Mesothelial cell of epicardium (in vitro differentiated cells): ENCODE data around the gene NR5A1. TPM values are rescaled to one million over a fixed set of nuclear protein-coding genes. Genes with fewer than 3 reads are reported as not detected.

Experiments used
- DNase-seq, 2 experiments: peaks; one replicate each; pipeline ENCODE4 v3.0.0; 2021; ENCODE audit warnings: low spot score in 2 of 2; ENCODE audit not compliant: unreplicated experiment in 2 of 2
- H3K27ac Mint-ChIP-seq: 2 replicates; pipeline ENCODE4 v1.8.0; 2021; ENCODE audit warnings: mixed read lengths
- H3K27me3 Mint-ChIP-seq: 2 replicates; pipeline ENCODE4 v1.8.0; 2021; ENCODE audit warnings: low read depth, mixed read lengths
- H3K36me3 Mint-ChIP-seq: 2 replicates; pipeline ENCODE4 v1.8.0; 2021; ENCODE audit warnings: mixed read lengths
- H3K4me1 Mint-ChIP-seq: 2 replicates; pipeline ENCODE4 v1.8.0; 2021; ENCODE audit warnings: mixed read lengths
- H3K4me3 Mint-ChIP-seq: 2 replicates; pipeline ENCODE4 v1.8.0; 2021; ENCODE audit warnings: mild to moderate bottlenecking, moderate library complexity, mixed read lengths
- H3K9me3 Mint-ChIP-seq: 2 replicates; pipeline ENCODE4 v1.8.0; 2021; ENCODE audit warnings: mixed read lengths
- total RNA-seq: library from RNA; stranded (reverse); gene quantifications from 3 replicates; pipeline ENCODE4 v1.2.1, GENCODE V29; 2021
- TF ChIP-seq, protein P1 (sequence below): fragments of 200-600 bp; sonication (generic); IDR thresholded peaks from one replicate; pipeline ENCODE4 v1.5.0; 2021; ENCODE audit warnings: antibody characterized with exemption; ENCODE audit not compliant: unreplicated experiment

The NR5A1 gene
- total RNA-seq, 1 donor from 2014 or later, result 0.25 TPM

DNA sequence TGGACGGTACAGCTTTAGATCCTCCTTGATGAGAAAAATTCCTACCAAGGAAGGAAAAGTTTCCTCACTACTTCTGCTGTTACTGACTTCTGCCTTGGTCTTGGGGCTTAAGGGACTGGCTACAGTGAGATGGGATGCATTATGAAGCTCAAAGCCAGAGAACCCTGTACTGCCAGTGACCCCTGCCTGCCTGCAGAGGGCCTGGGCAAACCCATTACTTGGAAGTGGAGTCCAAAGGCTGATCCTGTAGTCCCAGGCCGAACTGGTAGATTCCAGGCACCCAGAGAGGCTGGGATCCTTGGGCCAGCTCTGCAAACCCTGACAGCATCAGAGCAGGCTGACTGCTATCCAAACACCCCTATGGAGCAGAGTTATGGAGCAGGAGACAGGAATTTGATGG is 25.7 kb upstream of the NR5A1 start:
- no peaks in the 10 kb centered on the region for H3K36me3 Mint-ChIP-seq
- peaks cover 9% of the 10 kb centered on the region for H3K4me1 Mint-ChIP-seq
- no peak overlapping the region for H3K27ac Mint-ChIP-seq
- H3K27me3 Mint-ChIP-seq, result no peaks in the 10 kb centered on the region
- no peak overlapping the region for H3K4me3 Mint-ChIP-seq
- TF ChIP-seq, protein P1, sequence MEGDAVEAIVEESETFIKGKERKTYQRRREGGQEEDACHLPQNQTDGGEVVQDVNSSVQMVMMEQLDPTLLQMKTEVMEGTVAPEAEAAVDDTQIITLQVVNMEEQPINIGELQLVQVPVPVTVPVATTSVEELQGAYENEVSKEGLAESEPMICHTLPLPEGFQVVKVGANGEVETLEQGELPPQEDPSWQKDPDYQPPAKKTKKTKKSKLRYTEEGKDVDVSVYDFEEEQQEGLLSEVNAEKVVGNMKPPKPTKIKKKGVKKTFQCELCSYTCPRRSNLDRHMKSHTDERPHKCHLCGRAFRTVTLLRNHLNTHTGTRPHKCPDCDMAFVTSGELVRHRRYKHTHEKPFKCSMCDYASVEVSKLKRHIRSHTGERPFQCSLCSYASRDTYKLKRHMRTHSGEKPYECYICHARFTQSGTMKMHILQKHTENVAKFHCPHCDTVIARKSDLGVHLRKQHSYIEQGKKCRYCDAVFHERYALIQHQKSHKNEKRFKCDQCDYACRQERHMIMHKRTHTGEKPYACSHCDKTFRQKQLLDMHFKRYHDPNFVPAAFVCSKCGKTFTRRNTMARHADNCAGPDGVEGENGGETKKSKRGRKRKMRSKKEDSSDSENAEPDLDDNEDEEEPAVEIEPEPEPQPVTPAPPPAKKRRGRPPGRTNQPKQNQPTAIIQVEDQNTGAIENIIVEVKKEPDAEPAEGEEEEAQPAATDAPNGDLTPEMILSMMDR, result no peak
- no peaks in the 10 kb centered on the region for H3K9me3 Mint-ChIP-seq
- no peak for DNase-seq

GRCh38 chr9:124531115-124531514 is 23.9 kb upstream of the NR5A1 start:
- Mint-ChIP-seq H3K36me3 (no peaks in the 10 kb centered on the region), H3K9me3 (no peaks in the 10 kb centered on the region), H3K27me3 (no peaks in the 10 kb centered on the region), H3K4me3 (no peak overlapping the region), H3K4me1 (peaks cover 13% of the 10 kb centered on the region), H3K27ac (no peak overlapping the region)
- no peak for DNase-seq
- TF ChIP-seq, protein P1, result no peak

GRCh38 chr9:124530246-124530645 is 23.0 kb upstream of the NR5A1 start:
- H3K27me3 Mint-ChIP-seq, result no peaks in the 10 kb centered on the region
- H3K4me1 Mint-ChIP-seq, result peaks cover 13% of the 10 kb centered on the region
- H3K27ac Mint-ChIP-seq, result no peak overlapping the region
- no peaks in the 10 kb centered on the region for H3K9me3 Mint-ChIP-seq
- TF ChIP-seq, protein P1, result no peak
- no peak for DNase-seq
- no peak overlapping the region for H3K4me3 Mint-ChIP-seq
- no peaks in the 10 kb centered on the region for H3K36me3 Mint-ChIP-seq

GRCh38 chr9:124527781-124528180 is 20.6 kb upstream of the NR5A1 start:
- TF ChIP-seq, protein P1, result no peak
- Mint-ChIP-seq H3K4me1 (peaks cover 13% of the 10 kb centered on the region), H3K36me3 (no peaks in the 10 kb centered on the region), H3K9me3 (no peaks in the 10 kb centered on the region), H3K27ac (no peak overlapping the region), H3K4me3 (no peak overlapping the region), H3K27me3 (no peaks in the 10 kb centered on the region)
- no peak for DNase-seq

DNA sequence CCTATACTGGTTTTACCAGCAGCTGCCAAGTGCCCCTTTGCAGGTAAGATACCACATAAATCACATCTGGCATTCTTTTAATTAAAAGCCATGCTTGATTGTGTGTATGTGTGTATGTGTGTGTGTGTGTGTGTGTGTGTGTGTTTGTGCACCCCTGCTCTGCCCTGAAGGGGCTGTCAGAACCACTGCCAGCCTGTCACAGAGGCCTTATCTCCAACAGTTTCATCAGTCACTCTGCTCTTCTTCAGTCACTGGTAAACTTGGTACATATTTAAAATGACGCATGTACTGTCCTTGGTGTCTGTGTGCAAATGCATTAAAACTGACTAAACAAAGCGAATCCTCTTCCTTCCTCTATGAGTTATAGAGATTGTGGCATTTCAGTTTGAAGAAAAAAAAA is 19.0 kb upstream of the NR5A1 start:
- H3K27me3 Mint-ChIP-seq, result no peaks in the 10 kb centered on the region
- peaks cover 13% of the 10 kb centered on the region for H3K4me1 Mint-ChIP-seq
- no peak overlapping the region for H3K27ac Mint-ChIP-seq
- no peak for DNase-seq
- TF ChIP-seq, protein P1, result no peak
- no peak overlapping the region for H3K4me3 Mint-ChIP-seq
- no peaks in the 10 kb centered on the region for H3K9me3 Mint-ChIP-seq
- no peaks in the 10 kb centered on the region for H3K36me3 Mint-ChIP-seq
